GM04504 (cell line): Measurements from ENCODE around the gene ELAVL2.
A peak's percentile ranks its signal among the peaks of the same experiment; 100 is the strongest.

Source experiments
- DNase-seq: peaks from one replicate; pipeline ENCODE4 v3.0.0-alpha.2; 2012; ENCODE audit warnings: low read depth

The ELAVL2 gene

GRCh38 chr9:23769307-23769935 is 56.6 kb downstream of the ELAVL2 start:
- peak; percentile 42 for DNase-seq

DNA sequence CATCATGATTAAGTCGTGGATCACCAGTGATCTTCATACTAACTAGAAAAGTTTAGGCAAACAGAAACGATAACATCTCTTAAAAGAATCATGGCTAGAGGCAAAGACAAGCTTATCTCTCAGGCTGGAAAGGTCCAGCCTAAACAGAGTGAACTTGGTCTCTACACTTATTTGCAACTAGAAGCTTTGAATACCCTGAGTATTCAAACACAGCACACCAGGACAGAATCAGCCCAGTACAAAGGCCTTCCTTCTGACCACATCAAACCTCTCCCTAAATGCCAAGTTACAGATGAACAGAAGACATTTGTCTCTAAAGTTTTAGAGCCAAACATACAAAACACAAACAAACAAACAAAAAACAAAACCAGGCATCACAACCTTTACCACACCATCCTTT is 57.2 kb downstream of the ELAVL2 start:
- no peak for DNase-seq

GRCh38 chr9:23766613-23767012 is 59.4 kb downstream of the ELAVL2 start:
- DNase-seq = no peak

- DNase-seq = no peak
Measured at GRCh38 chr9:23765561-23765960, 60.5 kb downstream of the ELAVL2 start.

GRCh38 chr9:23764219-23764618 is 61.8 kb downstream of the ELAVL2 start:
- DNase-seq = no peak

GRCh38 chr9:23754551-23754950 is 71.5 kb downstream of the ELAVL2 start:
- DNase-seq = no peak

- DNase-seq = no peak
Measured at GRCh38 chr9:23752859-23753258, 73.2 kb downstream of the ELAVL2 start.

- no peak for DNase-seq
Measured at GRCh38 chr9:23751633-23752032, 74.4 kb downstream of the ELAVL2 start.

- no peak for DNase-seq
Measured at GRCh38 chr9:23750808-23751207, 75.2 kb downstream of the ELAVL2 start.

- no peak for DNase-seq
Measured at GRCh38 chr9:23747088-23748075, 78.7 kb downstream of the ELAVL2 start.

GRCh38 chr9:23746317-23746716 is 79.7 kb downstream of the ELAVL2 start:
- no peak for DNase-seq

GRCh38 chr9:23743036-23743435 is 83.0 kb downstream of the ELAVL2 start:
- no peak for DNase-seq

DNA sequence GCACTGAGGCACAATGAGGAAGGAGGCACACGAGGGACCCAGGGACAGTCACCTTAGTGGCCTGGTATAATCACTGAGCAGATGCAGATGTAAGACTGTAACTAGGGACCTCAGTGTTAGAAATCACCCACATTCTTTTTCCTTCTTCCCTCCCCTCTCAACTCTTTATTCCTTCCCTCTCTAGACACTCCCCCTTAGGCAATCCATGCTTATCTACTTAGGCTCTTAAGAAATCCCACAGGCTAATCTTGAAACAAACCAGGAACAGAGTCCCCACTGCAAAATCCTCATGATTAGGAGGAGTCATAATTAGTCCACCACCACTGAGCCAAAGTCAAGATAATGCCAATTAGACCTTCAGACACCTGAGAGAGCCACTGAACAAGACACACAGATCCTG is 84.7 kb downstream of the ELAVL2 start:
- DNase-seq = no peak

- DNase-seq = no peak
Measured at GRCh38 chr9:23740531-23740930, 85.5 kb downstream of the ELAVL2 start.

- DNase-seq = no peak
Measured at GRCh38 chr9:23739753-23740152, 86.3 kb downstream of the ELAVL2 start.

GRCh38 chr9:23736293-23736692 is 89.7 kb downstream of the ELAVL2 start:
- DNase-seq = no peak

DNA sequence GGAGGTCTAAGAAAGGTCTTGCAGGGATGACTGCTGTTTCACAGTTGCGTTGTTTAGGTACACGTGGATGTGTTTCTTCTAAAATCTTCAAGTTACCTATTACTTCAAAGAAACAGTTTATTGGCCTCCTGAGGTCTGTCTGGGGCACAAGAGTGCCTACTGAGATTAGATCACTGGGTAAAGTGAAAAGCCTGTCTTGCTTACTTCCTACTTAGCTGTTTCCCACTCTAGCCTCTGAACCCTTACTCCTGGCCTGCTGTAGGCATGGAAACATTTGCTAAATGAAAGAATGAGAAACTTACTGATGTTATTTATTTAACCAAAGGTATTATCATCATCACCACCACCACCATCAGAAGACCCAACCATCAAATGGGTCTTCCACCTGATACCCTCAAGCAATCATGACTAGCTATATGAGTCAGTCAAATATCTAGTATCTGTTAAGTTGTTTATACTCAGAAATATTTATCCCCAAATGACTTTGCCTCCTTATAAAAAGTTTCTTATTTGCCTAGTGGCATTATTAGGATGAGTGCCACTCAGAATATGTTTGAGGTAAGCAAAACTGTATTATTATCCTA is 92.5 kb downstream of the ELAVL2 start:
- DNase-seq = no peak

DNA sequence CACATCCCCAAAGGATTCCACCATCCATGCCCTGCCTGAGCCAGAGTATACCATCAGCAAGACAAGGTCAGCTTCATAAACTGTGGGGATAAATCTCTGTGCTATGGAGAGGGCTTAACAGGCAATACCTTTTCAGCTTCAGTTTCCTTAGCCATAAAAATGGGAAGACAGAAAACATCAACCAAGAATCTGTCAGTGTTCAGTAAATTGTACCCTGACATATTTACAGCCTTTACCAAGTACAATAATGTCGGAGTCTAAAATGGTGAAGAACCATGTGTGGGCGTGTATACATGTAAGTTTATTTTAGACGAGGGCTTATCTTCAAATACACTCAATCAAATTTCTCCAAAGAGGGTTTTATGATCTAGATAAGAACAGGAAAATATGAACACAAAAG is 94.7 kb downstream of the ELAVL2 start:
- no peak for DNase-seq

GRCh38 chr9:23730364-23730763 is 95.7 kb downstream of the ELAVL2 start:
- no peak for DNase-seq

- DNase-seq = no peak
Measured at GRCh38 chr9:23728736-23729135, 97.3 kb downstream of the ELAVL2 start.

DNA sequence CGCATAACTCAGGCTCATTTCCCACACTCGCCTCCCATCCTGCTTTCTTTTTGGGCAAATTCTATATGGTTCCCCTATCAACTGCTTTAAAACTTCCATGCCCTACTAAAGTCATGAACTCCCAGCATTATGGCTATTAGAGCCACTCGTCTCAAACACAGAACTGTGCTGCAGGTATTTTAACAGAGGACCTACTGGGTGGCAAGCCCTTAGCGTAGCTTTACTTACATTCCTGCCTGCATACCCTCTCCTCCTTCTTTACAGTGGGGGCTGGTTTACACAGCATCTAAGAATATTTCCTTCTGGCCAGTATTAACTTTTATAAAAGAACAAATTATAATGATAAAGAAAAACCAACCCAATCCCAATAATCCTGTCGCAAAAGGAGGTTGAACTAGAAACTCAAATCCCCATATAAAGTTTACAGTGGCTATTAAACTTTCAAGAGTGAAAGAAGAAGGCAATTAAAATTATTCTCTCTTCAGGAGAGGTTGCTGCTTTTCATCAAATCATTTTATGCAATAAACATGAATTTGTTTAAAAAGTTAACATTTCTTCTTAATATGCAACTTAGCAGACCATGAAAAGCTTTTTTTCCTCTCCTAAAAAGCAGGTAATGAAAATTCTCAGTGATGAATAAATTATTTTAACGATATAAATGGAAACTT is 100.6 kb downstream of the ELAVL2 start:
- DNase-seq = no peak

DNA sequence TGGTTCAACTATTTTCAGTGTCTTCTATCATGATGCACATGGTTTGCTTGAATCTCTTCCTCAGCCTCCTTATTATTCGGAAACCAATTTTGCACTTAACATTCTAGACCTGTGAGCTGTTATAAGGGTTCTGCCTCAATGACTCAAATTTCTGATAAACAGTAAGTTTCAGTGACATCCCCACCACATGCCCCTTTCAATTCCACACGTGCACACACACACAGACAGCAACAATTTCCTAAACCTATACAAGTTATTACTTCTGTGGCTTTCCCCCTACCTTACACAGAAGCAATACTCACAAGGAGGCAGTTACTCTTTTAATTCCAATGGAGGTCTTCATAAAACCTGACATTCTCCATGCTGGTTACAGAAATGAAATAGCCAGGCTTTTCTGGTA is 102.4 kb downstream of the ELAVL2 start:
- no peak for DNase-seq
